Ovary (tissue), 3 donors: ENCODE results near the gene CCND1.

Experiments used
- EP300 ChIP-seq: sonication (generic); formaldehyde crosslinking; IDR thresholded peaks from one replicate; pipeline ENCODE4 v1.6.1; 2017; ENCODE audit warnings: antibody characterized with exemption
- POLR2A ChIP-seq: fragments of 450-650 bp; IDR thresholded peaks from one replicate; pipeline ENCODE4 v1.6.1; 2017; ENCODE audit warnings: antibody characterized with exemption, mild to moderate bottlenecking, moderate library complexity
- TF ChIP-seq, protein P1 (sequence below), 3 donors: fragments of 450-650 bp in 2 of 3; fragments of 200-600 bp in 1 of 3; IDR thresholded peaks; one replicate each; pipeline versions ENCODE4 v1.5.1 to v1.8.0; 2016 to 2022; ENCODE audit warnings: antibody characterized with exemption in 3 of 3, mild to moderate bottlenecking in 1 of 3
- donor health status: DM: no; HTN: no; CAD: no.

DNA sequence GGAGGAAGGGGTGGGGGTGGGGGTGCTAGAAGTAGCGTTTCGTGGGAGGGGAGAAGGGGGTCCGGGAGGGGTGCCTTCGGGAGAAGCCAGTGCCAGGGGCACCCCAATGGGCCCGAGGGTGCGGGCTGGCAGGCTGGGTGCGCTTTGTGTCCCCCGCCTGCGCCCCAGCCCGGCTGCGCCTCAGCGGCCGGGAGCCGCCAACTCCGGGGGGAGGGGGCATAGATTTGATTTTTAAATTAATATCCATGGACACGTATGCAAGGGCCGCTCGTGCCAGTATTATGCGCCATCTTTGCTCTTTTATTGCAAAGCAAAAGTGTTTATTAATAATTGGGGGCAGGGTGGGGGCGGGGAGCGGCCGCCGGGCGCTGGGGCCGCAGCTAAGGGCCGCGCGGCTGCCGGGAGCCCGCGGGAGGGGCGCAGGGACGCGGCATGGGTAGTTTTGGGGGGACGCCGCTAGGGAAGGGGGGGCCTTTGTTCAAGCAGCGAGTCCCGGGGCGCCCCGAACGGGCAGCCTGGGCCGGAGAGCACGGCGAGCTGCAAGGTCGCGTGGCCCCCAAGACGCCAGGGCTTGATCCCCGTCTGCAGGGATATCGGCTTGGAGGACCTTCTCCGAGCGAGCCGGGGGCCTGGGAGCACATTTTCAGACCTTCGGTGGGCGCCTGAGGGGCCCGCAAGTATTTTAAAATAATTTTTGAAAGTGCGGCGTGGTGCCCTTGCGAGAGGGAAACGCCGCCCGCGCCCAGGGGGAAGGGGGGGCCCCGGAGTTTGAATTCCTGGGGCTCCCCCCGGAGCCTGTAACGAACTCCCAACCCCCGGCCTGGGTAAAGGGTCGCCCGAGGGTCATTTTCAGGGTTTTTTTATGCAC, 959 bp downstream of the CCND1 start:
- TF ChIP-seq POLR2A: no peak
- TF ChIP-seq, protein P1, sequence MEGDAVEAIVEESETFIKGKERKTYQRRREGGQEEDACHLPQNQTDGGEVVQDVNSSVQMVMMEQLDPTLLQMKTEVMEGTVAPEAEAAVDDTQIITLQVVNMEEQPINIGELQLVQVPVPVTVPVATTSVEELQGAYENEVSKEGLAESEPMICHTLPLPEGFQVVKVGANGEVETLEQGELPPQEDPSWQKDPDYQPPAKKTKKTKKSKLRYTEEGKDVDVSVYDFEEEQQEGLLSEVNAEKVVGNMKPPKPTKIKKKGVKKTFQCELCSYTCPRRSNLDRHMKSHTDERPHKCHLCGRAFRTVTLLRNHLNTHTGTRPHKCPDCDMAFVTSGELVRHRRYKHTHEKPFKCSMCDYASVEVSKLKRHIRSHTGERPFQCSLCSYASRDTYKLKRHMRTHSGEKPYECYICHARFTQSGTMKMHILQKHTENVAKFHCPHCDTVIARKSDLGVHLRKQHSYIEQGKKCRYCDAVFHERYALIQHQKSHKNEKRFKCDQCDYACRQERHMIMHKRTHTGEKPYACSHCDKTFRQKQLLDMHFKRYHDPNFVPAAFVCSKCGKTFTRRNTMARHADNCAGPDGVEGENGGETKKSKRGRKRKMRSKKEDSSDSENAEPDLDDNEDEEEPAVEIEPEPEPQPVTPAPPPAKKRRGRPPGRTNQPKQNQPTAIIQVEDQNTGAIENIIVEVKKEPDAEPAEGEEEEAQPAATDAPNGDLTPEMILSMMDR (IDR thresholded peaks at IDR 0.05): no peak
- no peak for TF ChIP-seq EP300
